G401.6 (cell line): Measurements from ENCODE around the gene NANOGP8.
"Not testable (repeated sequence)": the region's sequence is repeated elsewhere in the genome, so short reads cannot be mapped to it uniquely, and the experiment has no call there.

Source experiments
- FAIRE-seq: peaks from 2 replicates; lab custom pipeline; 2012; peaks lifted over from hg19 to GRCh38; lab: Jason Lieb, UNC

NANOGP8 gene

DNA sequence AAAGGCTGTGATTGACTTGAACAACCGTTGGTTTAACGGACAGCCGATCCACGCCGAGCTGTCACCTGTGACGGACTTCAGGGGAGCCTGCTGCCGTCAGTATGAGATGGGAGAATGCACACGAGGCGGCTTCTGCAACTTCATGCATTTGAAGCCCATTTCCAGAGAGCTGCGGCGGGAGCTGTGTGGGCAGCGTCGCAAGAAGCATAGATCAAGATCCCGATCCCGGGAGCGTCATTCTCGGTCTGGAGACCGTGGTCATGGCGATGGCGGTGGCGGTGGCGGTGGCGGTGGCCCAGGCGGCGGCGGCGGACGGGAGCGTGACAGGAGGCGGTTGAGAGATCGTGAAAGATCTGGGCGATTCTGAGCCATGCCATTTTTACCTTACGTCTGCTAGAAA lies 7.8 kb upstream of the NANOGP8 start:
- FAIRE-seq, result no peak

DNA sequence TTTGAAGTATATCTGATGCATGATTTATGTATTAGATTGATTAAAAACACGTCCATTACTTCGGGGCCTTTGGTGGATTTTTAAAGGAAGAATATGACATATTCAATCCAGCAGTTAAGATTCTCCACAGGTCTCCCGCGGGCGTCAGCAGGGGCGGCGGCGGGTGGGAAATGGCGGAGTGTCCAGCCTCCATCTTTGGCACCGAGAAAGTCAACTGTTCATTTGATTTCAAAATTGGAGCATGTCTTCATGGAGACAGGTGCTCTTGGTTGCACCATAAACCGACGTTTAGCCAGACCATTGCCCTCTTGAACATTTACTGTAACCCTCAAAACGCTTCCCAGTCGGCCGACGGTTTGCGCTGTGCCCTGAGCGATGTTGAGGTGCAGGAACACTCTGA lies 7.2 kb upstream of the NANOGP8 start:
- no peak for FAIRE-seq

DNA sequence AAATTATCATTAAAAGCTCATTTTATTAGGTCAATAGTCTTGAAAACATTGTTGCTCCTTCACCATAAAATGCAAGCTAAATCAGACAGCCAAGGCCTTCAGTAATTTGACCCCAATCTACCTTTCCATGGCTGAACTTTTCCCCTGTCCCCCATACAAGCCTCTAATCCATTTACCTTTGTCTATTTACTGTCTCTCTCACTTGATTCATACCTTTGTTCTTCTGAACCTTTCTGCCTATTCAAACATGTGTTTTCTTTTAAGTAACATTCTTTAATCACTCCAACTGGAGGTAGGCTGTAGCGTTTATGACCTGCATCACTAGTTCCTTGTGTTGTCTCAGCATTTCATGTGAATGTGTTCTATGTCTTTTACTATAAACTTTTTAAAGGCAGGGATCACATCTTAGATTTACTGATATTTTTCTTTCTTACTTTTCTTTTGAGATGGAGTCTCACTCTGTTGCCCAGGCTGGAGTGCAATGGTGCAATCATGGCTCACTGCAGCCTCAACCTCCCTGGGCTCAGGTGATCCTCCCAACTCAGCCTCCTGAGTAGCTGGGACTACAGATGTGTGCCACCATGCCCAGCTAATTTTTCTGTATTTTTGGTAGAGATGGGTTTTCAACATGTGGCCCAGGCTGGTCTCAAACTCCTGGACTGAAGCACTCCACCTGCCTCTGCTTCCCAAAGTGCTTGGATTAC lies 5.2 kb upstream of the NANOGP8 start:
- no peak for FAIRE-seq

DNA sequence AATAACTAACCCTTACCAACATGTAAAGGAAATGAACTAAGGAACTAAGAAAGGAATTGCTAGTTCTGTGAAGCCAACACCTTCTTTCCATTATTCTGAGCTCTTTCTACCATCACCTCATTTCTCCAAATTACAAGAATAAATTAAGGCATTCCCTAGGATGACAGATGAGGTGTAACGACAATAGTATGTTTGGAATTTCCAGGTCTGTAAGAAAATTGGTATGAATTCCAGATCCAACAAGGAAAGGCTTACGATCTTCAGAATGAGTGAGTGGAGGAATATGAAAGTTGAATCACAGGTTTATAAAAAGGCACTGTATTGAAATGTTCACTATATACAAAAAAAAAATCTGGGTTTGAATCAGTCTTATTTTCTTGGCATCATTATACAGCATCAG lies 4.5 kb upstream of the NANOGP8 start:
- no peak for FAIRE-seq

DNA sequence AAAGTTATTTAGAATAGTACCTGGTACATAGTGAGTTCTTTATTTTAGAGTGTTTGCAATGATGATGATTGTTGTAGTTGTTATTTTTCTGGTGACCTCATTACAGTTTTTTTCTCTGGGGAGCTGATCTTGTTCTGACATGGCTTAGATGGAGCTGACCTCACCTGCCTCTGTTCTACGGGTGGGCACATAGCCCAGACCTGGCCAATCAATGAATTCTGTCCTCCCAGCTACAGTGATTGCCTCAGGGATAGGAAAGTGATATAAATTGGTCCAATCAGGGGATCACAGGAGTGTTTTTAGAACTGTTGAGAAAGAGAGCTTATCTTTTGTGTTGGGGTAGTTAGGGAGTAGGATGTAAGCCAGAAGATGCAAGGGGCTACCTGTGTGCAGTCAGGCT lies 3.2 kb upstream of the NANOGP8 start:
- FAIRE-seq, result no peak

DNA sequence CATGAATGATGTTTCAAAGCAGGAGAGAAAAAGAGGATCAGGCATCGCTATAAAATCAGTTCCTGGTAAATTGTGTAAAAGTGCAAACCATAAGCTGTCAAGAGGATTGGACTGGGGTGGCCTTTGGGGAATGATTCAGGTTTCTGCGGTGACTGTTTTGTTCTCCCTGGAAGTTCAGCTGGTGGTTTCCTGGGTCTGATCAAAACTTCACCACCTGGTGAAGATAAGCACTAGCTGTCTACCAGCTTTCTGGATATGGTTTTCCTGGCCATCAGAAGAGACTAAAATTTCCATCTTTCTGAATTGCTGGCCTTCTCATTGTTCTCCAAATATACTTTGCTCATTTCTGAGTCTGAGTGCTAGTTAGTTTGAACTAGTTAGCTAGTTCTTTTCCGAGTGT lies 2.7 kb upstream of the NANOGP8 start:
- FAIRE-seq, result no peak

DNA sequence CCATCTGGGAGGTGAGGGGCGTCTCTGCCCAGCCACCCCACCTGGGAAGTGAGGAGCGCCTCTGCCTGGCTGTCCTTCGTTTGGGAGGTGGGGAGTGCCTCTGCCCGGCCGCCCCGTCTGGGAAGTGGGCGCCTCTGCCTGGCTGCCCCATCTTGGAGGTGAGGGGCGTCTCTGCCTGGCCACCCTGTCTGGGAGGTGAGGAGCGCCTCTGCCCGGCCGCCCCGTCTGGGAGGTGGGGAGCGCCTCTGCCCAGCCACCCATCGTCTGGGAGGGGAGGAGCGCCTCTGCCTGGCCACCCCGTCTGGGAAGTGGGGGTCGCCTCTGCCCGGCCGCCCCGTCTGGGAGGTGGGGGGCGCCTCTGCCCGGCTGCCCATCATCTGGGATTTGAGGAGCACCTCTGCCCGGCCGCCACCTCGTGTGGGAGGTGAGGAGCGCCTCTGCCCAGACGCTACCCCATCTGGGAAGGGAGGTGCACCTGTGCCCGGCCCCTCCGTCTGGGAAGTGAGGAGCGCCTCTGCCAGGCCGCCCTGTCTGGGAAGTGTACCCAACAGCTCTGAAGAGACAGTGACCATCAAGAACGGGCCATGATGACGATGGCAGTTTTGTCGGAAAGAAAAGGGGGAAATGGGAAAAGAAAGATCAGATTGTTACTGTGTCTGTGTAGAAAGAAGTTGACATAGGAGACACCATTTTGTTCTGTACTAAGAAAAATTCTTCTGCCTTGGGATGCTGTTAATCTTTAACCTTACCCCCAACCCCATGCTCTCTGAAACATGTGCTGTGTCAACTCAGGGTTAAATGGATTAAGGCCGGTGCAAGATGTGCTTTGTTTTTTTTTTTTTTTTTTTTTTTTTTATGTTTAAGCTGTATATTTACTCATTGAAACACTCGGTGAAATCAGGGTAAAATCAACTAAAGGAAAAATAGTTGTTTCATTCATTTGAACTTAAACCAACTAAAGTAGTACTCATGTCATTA lies 2.4 kb downstream of the NANOGP8 start:
- peak; percentile 42 for FAIRE-seq

DNA sequence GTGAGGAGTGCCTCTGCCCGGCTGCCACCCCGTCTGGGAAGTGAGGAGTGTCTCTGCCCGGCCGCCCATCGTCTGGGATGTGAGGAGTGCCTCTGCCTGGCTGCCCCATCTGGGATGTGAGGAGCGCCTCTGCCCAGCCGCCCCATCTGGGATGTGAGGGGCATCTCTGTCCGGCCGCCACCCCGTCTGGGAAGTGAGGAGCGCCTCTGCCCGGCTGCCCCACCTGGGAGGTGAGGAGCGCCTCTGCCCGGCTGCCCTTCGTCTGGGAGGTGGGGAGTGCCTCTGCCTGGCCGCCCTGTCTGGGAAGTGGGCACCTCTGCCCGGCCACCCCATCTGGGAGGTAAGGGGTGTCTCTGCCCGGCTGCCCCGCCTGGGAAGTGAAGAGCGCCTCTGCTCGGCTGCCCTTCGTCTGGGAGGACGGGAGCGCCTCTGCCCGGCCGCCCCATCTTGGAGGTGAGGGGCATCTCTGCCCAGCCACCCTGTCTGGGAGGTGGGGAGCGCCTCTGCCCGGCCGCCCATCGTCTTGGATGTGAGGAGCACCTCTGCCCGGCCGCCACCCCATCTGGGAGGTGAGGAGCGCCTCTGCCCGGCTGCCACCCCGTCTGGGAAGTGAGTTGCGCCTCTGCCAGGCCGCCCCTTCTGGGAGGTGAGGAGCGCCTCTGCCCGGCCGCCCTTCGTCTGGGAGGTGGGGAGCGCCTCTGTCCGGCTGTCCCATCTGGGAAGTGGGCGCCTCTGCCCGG lies 3.3 kb downstream of the NANOGP8 start:
- FAIRE-seq, result not testable (repeated sequence)

DNA sequence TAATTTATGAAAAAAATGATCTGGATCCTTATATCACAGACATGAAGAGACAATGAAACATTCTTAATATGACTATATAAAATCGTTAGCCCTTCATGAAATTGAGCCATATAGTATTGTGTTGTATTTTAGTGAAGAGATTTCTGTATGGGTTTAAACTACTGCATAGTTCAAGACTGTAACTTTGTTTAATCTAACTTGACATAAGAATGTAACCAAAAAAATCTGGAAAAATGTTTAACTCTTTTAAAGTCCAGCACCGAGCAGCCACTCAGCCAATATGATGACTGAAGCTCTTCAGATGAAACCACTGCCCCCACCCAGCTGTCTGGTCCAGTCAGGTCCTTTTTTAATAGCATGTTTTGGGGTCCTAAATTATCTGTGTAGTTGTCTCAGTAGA lies 4.9 kb downstream of the NANOGP8 start:
- FAIRE-seq, result no peak

DNA sequence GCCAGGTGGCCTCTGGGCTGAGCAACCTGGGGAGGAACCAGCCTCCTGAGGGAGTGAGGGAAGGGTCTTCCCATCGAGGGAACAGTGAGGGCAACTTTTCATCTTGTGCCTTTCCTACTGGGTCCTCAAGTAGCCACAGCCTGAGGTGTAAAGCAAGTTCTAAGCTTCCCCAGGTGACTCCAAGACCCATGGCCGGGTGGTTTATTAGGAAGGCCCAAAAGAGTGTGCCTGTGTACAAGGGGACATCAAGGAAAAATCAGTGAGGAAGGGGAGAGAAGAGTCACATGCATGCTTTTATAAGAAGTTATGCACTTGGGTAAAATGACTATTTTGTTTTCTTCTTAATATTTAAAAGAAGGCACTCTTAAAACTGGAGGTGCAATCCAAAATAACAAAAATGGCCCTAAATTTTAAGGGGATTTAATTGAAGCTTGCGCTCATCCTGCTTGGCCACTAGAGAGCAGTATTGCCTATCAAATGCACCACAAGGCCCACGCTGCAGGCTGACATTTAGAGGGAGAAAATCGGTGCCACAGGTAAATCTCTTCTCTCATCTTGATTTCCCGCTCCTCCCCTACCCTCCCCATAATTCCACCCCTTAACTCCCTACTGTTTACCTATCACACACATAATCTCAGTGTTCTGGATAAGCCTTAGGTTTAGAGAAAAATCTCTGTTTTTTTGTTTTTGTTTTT lies 6.7 kb downstream of the NANOGP8 start:
- peak; percentile 96 for FAIRE-seq

DNA sequence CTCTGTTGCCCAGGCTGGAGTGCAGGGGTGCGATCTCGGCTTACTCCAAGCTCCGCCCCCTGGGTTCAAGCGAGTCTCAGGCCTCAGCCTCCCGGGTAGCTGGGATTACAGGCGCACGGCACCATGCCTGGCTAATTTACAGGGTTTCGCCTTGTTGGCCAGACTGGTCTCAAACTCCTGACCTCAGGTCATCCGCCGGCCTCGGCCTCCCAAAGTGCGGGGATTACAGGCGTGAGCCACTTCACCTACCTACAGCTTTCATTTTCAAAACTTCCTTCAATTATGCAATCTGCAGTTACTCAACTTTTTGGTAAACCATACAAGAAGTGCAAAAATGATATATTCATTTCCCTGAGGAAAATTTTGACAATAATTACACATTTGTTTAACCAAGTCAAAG lies 14.0 kb downstream of the NANOGP8 start:
- FAIRE-seq, result no peak

DNA sequence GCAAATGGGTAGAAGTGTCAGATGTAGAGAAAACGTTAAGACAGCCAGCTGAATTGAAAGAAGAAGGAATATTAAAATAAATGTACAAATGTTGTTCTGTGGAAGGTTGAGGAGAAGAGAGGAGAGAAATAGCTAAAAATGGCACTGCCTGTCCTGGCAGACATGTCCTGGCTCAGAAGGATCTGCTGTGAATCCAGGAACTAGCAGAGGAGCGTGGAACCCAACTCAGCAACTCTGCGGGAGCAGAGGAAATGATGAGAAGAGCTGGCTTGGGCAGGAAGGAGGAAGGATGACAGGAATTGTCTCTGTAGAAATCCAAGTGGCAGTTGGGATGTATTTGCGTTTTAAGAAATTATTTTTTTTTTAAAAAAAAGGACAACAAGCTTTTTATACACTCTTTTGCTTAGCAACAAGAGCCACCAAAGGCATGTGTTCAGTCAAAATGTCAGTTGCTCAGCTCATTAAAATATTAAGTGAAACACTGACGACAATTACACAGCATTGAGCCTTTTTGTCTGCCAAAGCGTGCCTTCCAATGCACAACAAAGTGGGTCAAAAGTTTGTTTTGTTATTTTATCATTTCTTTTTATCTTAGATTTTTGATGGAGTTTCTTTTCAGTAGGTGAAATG lies 16.1 kb downstream of the NANOGP8 start:
- FAIRE-seq, result no peak

DNA sequence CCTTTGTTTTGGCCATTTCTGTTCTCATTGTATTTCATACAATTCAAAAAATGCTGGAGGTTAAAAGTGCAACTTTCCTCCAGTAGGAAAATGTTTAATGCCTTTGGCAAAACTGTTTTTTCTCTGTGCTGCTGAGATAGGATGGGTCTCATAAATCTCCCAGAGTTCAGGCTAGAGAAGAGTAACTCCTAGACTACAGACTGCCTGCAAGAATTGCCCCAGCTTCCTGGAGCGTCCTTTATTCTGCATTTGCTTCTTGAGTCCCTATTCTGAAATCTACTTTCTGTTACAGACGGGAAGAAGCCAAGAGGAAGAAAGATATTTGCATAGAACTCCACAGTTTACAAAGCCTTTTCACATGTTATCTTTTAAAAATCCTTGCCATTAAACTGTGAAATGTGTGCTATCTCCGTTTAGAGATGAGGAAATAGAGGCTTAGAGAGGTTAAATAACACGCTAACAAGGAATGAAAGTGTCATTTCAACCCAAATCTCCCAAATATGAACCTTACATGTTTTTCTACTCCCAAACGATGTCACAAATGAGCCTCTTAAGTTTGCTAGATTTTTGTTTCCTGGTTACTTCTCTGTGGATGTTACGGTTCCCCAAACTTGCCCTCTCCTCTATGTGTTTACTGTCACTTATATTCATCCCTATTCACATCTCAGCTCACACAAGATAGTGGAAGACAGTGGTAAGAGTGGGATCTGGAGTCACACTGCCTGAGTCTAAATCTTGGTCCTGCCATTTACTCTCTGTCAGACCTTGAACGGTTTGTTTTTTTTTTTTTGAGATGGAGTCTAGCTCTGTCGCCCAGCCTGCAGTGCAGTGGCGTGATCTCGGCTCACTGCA lies 17.4 kb downstream of the NANOGP8 start:
- FAIRE-seq, result peak; percentile 41

DNA sequence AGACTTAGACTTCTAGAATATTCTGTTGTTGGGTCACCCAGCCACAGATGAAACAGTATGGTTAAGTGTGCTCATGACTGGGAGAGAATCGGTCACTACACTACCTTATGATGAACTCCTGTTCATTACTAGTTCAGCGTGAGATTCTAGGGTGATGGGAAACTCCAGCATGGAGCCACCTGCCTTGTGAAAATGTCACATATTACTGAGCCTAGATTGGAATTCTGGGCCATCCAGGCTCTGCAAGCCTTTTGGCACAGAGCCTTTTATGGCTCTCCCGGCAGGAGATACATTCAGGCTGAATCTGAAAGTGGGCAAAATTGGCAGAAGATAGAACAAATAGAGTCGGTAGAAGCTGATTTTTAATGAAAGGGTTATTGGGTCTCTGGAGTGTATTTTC lies 19.0 kb downstream of the NANOGP8 start:
- no peak for FAIRE-seq

DNA sequence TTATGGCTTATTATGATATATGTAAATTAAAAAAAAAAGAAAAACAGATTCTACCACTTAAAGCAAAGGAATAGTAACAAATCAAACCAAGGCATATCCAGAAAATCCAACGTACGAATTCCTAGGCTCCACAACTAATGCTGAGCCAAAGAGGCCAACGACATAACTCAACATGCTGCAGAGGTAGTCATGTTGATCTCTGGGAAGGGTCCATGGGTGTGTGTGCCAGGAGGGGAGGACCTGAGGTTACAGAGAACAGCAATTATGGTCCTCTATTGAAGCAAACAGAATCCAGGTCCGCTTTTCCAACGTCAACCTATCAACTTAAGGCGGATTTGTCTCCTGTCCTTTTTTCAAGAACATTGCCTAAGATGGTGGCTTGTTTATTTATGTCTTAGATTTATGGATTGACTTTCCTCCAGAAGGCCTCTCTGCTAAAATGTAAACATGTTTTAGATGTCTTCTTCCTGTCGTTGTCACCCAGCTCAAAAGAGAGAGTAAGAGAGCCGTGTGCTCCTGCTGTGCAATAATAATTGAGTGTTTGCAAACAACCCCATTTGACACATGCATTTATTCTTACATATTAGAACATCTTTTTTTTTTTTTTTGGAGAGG lies 20.4 kb downstream of the NANOGP8 start:
- no peak for FAIRE-seq

DNA sequence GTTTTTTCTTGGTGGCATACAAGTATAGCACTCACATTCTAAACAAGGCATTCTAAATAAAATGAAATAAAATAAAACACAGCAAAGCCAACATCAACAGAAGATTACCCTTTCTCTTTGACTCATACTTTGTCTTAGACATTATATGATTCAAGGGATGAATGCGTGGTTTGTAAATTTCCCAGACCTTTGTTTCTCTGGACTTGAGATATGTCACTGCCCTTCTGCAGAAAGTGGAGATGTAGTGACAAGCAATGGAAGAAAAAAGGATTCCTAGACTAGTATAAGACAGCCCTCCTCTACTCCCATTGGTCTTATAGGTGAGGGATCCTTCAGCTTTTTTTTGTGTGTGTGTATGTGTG lies 22.4 kb downstream of the NANOGP8 start:
- peak; percentile 6 for FAIRE-seq

DNA sequence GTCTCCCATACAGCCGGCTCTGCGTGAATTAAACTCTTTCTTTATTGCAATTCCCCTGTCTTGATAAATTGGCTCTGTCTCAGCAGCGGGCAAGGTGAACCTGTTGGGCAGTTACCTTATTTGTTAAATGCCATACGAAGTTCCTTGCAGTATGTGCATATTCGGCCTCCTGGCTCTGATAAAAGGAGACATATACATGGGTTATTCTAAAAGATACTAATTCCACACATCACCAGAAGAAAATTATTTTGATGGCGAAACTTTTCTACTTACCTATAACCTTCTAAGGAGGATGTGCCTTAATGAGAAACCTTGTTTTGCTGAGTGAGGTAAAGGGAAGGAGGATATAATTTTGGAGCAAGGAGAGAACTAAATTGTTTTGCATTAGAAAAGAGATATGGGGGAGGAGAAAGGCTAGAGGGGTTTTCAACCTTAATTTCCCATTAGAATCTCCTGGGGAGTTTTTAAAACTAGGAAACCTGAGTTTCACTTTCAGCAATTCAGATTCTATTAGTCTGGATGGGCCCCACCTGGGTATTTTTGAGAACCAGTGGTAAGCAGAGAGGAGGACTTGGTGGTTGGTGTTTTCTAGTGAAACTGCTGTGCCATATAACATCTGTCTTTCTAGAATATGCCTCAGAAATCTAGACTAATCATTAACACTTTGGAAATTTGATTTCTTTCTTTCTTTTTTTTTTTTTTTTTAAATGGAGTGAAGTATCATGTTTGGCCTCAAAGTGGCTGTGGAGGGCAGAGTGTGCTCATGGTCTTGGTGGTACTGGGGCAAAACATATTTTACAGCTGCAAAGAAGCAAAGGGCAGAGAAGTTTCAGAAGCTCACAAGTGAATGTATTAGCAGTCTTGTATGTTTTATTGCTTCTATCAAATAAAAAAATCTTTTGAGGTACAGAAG lies 23.0 kb downstream of the NANOGP8 start:
- FAIRE-seq, result peak; percentile 8

DNA sequence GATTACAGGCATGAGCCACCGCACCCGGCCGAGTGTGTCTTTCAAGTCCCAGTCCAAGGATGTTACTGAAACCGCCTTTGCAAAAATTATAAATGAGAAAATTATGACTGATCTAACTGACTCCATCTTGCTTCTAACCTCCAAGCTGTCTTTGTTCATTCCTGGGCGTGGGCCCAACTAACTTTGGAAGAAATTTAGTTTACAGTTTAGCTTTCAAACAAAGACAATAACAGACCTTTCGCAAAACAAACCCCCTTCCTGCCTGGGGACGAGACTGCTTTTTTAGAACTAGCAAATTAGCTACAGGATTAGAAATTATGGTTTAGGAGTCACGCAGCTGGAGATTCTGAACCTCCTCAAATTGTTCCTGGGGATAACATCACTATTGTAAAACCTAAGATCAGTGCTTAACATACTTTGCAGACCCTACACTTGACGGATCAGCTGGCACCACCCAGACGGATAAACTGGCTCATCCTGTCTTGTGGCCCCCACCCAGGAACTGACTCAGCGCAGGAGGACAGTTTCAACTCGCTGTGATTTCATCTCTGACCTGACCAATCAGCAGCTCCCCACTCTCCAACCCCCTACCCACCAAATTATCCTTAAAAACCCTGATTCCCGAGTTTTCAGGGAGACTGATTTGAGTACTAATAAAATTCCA lies 23.8 kb downstream of the NANOGP8 start:
- FAIRE-seq, result peak; percentile 15

DNA sequence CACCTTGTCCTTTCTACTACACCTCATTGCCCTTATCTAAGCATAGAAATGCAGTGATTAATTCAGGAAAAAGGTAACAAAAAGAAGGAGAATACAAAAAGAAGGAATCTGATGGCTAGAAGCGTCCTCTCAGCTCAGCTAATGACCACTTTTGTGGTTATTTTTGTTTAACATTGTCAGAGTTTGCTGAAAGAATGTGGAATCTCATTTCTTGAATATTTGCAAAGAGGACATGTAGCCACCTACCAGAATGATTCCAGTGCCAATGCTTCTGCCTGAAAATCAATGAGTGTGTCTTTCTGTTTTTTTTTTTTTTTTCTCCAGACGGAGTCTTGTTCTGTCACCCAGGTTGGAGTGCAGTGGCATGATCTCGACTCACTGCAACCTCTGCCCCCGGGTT lies 24.5 kb downstream of the NANOGP8 start:
- no peak for FAIRE-seq
